ENCODE results near the gene MZT2A.
"Not testable (repeated sequence)": the region's sequence is repeated elsewhere in the genome, so short reads cannot be mapped to it uniquely, and the experiment has no call there.

Gene MZT2A

GRCh38 chr2:131488306-131489205, 3.6 kb downstream of the MZT2A start:
- no peaks in the 10 kb centered on the region for H3K9me2 ChIP-seq (replicated peaks; ENCODE audit: low read depth, low read length)
- no peak for TF ChIP-seq CTCF (conservative IDR thresholded peaks at IDR 0.05; ENCODE audit: low read length)
- no peak for TF ChIP-seq EZH2phosphoT487 (IDR thresholded peaks at IDR 0.05; ENCODE audit: borderline replicate concordance)
- H3K4me2 ChIP-seq (ENCODE audit: low read depth, low read length, poor library complexity, severe bottlenecking) = peak overlapping the region; percentile 64
- H3K27me3 ChIP-seq (ENCODE audit: insufficient read depth, low read length, poor library complexity, severe bottlenecking) = no peaks in the 10 kb centered on the region
- H3K79me2 ChIP-seq (ENCODE audit: insufficient read depth, low read length) = peaks cover 59% of the 10 kb centered on the region
- H3K9ac ChIP-seq (ENCODE audit: low read depth, low read length, poor library complexity, severe bottlenecking) = peak overlapping the region; percentile 43
- peak overlapping the region; percentile 40 for H3K4me3 ChIP-seq (ENCODE audit: low read length, poor library complexity, severe bottlenecking)
- H2AFZ ChIP-seq (ENCODE audit: low read length) = no peak overlapping the region
- peaks cover 16% of the 10 kb centered on the region for H3K4me1 ChIP-seq (ENCODE audit: insufficient read depth, low read length, poor library complexity, severe bottlenecking)
- H3K9me3 ChIP-seq (ENCODE audit: insufficient read depth, low read depth, low read length) = no peaks in the 10 kb centered on the region
- H3F3A ChIP-seq (ENCODE audit: low read depth) = no peaks in the 10 kb centered on the region
- peaks cover 28% of the 10 kb centered on the region for H4K20me1 ChIP-seq (ENCODE audit: insufficient read depth, low read length, poor library complexity, severe bottlenecking)
- no peaks in the 10 kb centered on the region; the same call in 1 of the 2 replicates for H3K36me3 ChIP-seq (ENCODE audit: insufficient read depth, low read length)

DNA sequence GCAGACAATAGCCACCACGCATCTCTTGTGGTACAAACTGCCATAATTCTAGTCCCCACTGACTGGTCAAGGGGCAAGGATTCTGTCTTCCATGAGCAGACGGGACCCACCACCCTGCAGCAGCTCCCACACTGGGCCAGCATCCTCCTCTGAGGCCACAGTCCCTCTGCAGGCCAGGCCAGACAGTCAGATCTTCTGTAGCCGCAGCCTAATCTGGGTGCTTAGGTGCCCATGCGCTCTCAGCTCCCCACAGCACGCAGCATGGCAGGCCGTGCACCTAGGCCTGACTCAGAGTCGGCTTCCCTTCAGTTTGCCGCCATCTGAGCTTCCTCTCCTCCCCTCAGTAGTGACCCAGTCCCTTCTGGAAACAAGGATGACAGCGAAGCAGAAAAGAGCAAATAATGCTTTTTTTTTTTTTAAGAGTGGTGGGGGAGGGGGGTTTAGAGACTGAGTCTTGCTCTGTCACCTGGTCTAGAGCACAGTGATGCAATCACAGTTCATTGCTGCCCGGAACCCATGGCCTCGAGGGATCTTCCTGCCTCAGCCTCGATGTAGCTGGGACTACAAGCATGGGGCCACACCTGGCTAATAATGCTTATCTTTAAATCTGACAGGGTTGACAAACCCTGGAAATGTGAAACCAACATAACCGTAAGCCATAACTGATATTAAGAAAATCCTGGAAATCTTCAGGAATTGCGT, 5.8 kb downstream of the MZT2A start:
- not testable (repeated sequence) for H3K4me2 ChIP-seq (ENCODE audit: low read depth, low read length, poor library complexity, severe bottlenecking); H3F3A ChIP-seq (ENCODE audit: low read depth); H2AFZ ChIP-seq (ENCODE audit: low read length); H3K9me2 ChIP-seq (replicated peaks; ENCODE audit: low read depth, low read length); H3K36me3 ChIP-seq (ENCODE audit: insufficient read depth, low read length); H3K4me3 ChIP-seq (ENCODE audit: low read length, poor library complexity, severe bottlenecking); H3K9ac ChIP-seq (ENCODE audit: low read depth, low read length, poor library complexity, severe bottlenecking); H3K9me3 ChIP-seq (ENCODE audit: insufficient read depth, low read depth, low read length); H3K27me3 ChIP-seq (ENCODE audit: insufficient read depth, low read length, poor library complexity, severe bottlenecking)
- Histone ChIP-seq H3K4me1 (ENCODE audit: insufficient read depth, low read length, poor library complexity, severe bottlenecking) (peaks cover 16% of the 10 kb centered on the region), H3K79me2 (ENCODE audit: insufficient read depth, low read length) (peaks cover 48% of the 10 kb centered on the region), H4K20me1 (ENCODE audit: insufficient read depth, low read length, poor library complexity, severe bottlenecking) (peaks cover 26% of the 10 kb centered on the region)

DNA sequence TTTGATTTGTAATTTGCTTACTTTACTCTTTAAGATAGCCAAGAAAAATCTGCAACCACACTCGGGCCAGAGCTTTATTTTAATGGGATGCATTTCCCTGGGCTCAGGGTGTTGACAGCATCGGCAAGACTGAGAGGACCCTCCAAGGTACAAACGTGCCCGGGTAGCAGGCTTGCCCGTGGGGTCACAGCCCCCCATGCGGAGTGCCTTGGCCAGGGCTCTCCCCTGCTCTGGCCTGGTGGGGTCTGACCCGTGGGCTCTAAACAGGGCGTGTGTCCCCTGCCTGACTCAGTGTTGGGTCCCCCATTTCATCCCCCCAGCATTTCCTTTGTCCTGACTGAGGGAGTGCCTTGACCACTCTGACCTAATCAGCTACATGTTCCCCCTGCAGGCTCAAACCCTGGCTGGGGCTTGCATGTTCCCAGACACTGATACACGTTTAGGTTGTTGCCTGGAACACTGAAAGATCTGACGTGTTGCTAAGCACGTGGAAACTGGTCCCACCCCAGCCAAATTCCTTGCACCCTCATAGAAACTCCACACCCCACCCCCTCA, 7.2 kb downstream of the MZT2A start:
- H3F3A ChIP-seq (ENCODE audit: low read depth); H2AFZ ChIP-seq (ENCODE audit: low read length); H3K36me3 ChIP-seq (ENCODE audit: insufficient read depth, low read length); H3K4me2 ChIP-seq (ENCODE audit: low read depth, low read length, poor library complexity, severe bottlenecking); H3K9me2 ChIP-seq (replicated peaks; ENCODE audit: low read depth, low read length); H3K27me3 ChIP-seq (ENCODE audit: insufficient read depth, low read length, poor library complexity, severe bottlenecking); H3K4me3 ChIP-seq (ENCODE audit: low read length, poor library complexity, severe bottlenecking); H3K9ac ChIP-seq (ENCODE audit: low read depth, low read length, poor library complexity, severe bottlenecking); H3K9me3 ChIP-seq (ENCODE audit: insufficient read depth, low read depth, low read length): not testable (repeated sequence)
- peaks cover 34% of the 10 kb centered on the region for H3K79me2 ChIP-seq (ENCODE audit: insufficient read depth, low read length)
- H4K20me1 ChIP-seq (ENCODE audit: insufficient read depth, low read length, poor library complexity, severe bottlenecking) = peaks cover 21% of the 10 kb centered on the region
- H3K4me1 ChIP-seq (ENCODE audit: insufficient read depth, low read length, poor library complexity, severe bottlenecking) = peaks cover 11% of the 10 kb centered on the region

GRCh38 chr2:131483981-131484820, 8.0 kb downstream of the MZT2A start:
- H3K27me3 ChIP-seq (ENCODE audit: insufficient read depth, low read length, poor library complexity, severe bottlenecking); H2AFZ ChIP-seq (ENCODE audit: low read length); H3K4me2 ChIP-seq (ENCODE audit: low read depth, low read length, poor library complexity, severe bottlenecking); H3K9me2 ChIP-seq (replicated peaks; ENCODE audit: low read depth, low read length); H3K4me1 ChIP-seq (ENCODE audit: insufficient read depth, low read length, poor library complexity, severe bottlenecking); H3K9ac ChIP-seq (ENCODE audit: low read depth, low read length, poor library complexity, severe bottlenecking); H3K9me3 ChIP-seq (ENCODE audit: insufficient read depth, low read depth, low read length); H3K4me3 ChIP-seq (ENCODE audit: low read length, poor library complexity, severe bottlenecking); H3K36me3 ChIP-seq (ENCODE audit: insufficient read depth, low read length); H3F3A ChIP-seq (ENCODE audit: low read depth): not testable (repeated sequence)
- Histone ChIP-seq H4K20me1 (ENCODE audit: insufficient read depth, low read length, poor library complexity, severe bottlenecking) (peaks cover 16% of the 10 kb centered on the region), H3K79me2 (ENCODE audit: insufficient read depth, low read length) (peaks cover 27% of the 10 kb centered on the region)

- not testable (repeated sequence) for H3F3A ChIP-seq (ENCODE audit: low read depth); H2AFZ ChIP-seq (ENCODE audit: low read length); H3K9me3 ChIP-seq (ENCODE audit: insufficient read depth, low read depth, low read length); H3K36me3 ChIP-seq (ENCODE audit: insufficient read depth, low read length); H4K20me1 ChIP-seq (ENCODE audit: insufficient read depth, low read length, poor library complexity, severe bottlenecking); H3K9ac ChIP-seq (ENCODE audit: low read depth, low read length, poor library complexity, severe bottlenecking); H3K4me3 ChIP-seq (ENCODE audit: low read length, poor library complexity, severe bottlenecking); H3K27me3 ChIP-seq (ENCODE audit: insufficient read depth, low read length, poor library complexity, severe bottlenecking); H3K4me2 ChIP-seq (ENCODE audit: low read depth, low read length, poor library complexity, severe bottlenecking); H3K4me1 ChIP-seq (ENCODE audit: insufficient read depth, low read length, poor library complexity, severe bottlenecking); H3K9me2 ChIP-seq (replicated peaks; ENCODE audit: low read depth, low read length)
- peaks cover 11% of the 10 kb centered on the region; the same call in 1 of the 2 replicates for H3K79me2 ChIP-seq (ENCODE audit: insufficient read depth, low read length)
Measured at GRCh38 chr2:131482506-131483155, 9.6 kb downstream of the MZT2A start.

Data from Loucy (cell line).